Measurements from ENCODE around the gene BCR. TPM values are rescaled to one million over a fixed set of nuclear protein-coding genes. Genes with fewer than 3 reads are reported as not detected.

BCR gene
- total RNA-seq, 2 experiments from 2014 or later = 42.2 to 51.3 TPM

DNA sequence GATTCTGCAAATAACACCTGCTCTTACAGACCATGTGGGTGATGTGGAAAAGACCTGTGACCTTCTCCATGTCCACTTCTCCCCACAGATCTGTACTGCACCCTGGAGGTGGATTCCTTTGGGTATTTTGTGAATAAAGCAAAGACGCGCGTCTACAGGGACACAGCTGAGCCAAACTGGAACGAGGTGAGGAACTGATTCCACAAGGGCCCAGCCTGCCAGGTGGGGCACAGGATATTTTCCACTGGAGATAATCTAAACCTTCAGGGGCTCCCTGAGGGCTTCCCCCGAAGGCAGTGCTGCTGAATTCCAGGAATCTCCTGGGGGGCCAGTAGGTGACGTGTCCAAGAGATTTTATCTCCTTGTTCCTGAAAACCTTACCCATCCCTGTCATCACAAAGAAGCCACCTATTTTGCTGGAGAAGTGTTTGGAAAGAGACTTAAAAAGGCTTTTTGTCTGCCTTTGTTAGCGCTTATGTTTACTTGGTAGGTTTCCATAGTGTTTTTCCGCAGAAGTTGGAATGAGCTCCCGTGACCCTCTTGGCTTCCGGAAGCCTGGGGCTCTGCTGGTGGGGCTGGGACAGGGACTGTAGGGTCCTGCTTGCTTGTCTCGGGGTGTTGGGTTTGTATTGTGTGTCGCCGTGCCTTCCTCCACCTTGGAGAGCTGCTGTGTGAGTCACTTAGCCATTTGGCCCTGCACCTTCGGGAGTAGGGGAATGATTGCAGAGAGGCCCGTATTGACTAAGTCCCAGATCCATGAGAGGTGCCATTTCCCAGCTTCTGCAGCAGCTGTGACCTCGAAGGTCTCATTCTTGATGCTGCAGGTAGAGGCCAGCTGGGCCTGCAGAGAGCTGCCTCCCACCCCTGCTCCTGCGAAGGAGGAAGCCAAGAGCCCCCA, 112.4 kb downstream of the BCR start:
- no peak for DNase-seq (ENCODE audit: low spot score)
- ChIA-PET POLR2A (no interaction called here), CTCF (ENCODE audit: unreplicated experiment) (no interaction called here)
- no peaks in the 10 kb centered on the region for H3K79me2 ChIP-seq (ENCODE audit: insufficient read depth, low read depth, low read length)
- H2AFZ ChIP-seq (ENCODE audit: low read length) = no peak overlapping the region
- no TSS peak for BruUV-seq (replicated peaks)
- intact Hi-C loops (cut with micrococcal nuclease; ENCODE audit: unreplicated experiment) = no loop called here
- H3K36me3 ChIP-seq (ENCODE audit: insufficient read depth, low read length) = peaks cover 40% of the 10 kb centered on the region
- H4K20me1 ChIP-seq (ENCODE audit: insufficient read depth, low read length) = no peaks in the 10 kb centered on the region
- no peak overlapping the region for H3K4me2 ChIP-seq (ENCODE audit: low read length)
- H3K4me3 ChIP-seq (ENCODE audit: low read depth, low read length, poor library complexity, severe bottlenecking) = no peak overlapping the region
- H3K9me3 ChIP-seq (ENCODE audit: low read length) = no peaks in the 10 kb centered on the region
- H3K27ac ChIP-seq (ENCODE audit: low read depth, low read length, poor library complexity, severe bottlenecking) = no peak overlapping the region
- H3K9me2 ChIP-seq (ENCODE audit: insufficient read depth, low read length) = no peaks in the 10 kb centered on the region
- TF ChIP-seq EZH2phosphoT487 (IDR thresholded peaks at IDR 0.05; ENCODE audit: borderline replicate concordance, low read depth, low read length) = no peak
- TF ChIP-seq, protein P1, sequence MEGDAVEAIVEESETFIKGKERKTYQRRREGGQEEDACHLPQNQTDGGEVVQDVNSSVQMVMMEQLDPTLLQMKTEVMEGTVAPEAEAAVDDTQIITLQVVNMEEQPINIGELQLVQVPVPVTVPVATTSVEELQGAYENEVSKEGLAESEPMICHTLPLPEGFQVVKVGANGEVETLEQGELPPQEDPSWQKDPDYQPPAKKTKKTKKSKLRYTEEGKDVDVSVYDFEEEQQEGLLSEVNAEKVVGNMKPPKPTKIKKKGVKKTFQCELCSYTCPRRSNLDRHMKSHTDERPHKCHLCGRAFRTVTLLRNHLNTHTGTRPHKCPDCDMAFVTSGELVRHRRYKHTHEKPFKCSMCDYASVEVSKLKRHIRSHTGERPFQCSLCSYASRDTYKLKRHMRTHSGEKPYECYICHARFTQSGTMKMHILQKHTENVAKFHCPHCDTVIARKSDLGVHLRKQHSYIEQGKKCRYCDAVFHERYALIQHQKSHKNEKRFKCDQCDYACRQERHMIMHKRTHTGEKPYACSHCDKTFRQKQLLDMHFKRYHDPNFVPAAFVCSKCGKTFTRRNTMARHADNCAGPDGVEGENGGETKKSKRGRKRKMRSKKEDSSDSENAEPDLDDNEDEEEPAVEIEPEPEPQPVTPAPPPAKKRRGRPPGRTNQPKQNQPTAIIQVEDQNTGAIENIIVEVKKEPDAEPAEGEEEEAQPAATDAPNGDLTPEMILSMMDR (conservative IDR thresholded peaks at IDR 0.05; ENCODE audit: low read length) = no peak
- no peaks in the 10 kb centered on the region for H3K4me1 ChIP-seq (ENCODE audit: insufficient read depth, low read length, poor library complexity, severe bottlenecking)

DNA sequence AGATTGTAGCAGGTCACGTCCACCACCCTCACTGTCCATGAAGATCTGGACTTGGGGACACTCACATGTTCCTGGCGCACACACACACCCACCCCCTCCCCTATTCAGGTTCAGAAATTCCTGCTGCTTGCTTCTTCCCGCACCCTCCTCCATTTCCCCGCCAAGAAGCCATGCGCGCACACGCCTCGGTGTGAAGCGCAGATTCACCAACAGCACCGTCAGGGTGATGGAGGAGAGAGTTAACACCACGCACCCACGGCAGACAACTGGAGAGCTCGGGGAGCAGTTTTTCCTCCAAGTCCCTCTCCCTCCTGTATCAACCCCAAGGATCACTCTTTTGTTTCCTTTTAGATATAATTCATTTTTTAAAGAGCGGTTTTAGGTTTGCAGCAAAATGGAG, 113.4 kb downstream of the BCR start:
- H3K4me1 ChIP-seq (ENCODE audit: insufficient read depth, low read length, poor library complexity, severe bottlenecking) = no peaks in the 10 kb centered on the region
- DNase-seq (ENCODE audit: low spot score) = no peak
- intact Hi-C loops (cut with micrococcal nuclease; ENCODE audit: unreplicated experiment) = no loop called here
- no peak overlapping the region for H2AFZ ChIP-seq (ENCODE audit: low read length)
- H3K4me3 ChIP-seq (ENCODE audit: low read depth, low read length, poor library complexity, severe bottlenecking) = no peak overlapping the region
- TF ChIP-seq EZH2phosphoT487 (IDR thresholded peaks at IDR 0.05; ENCODE audit: borderline replicate concordance, low read depth, low read length) = no peak
- TF ChIP-seq, protein P1 (conservative IDR thresholded peaks at IDR 0.05; ENCODE audit: low read length) = no peak
- H3K27ac ChIP-seq (ENCODE audit: low read depth, low read length, poor library complexity, severe bottlenecking) = no peak overlapping the region
- no peaks in the 10 kb centered on the region for H3K79me2 ChIP-seq (ENCODE audit: insufficient read depth, low read depth, low read length)
- H4K20me1 ChIP-seq (ENCODE audit: insufficient read depth, low read length) = no peaks in the 10 kb centered on the region
- no peaks in the 10 kb centered on the region for H3K9me3 ChIP-seq (ENCODE audit: low read length)
- POLR2A ChIA-PET = no interaction called here
- CTCF ChIA-PET (ENCODE audit: unreplicated experiment) = no interaction called here
- peaks cover 40% of the 10 kb centered on the region for H3K36me3 ChIP-seq (ENCODE audit: insufficient read depth, low read length)
- H3K4me2 ChIP-seq (ENCODE audit: low read length) = no peak overlapping the region
- no TSS peak for BruUV-seq (replicated peaks)
- no peaks in the 10 kb centered on the region for H3K9me2 ChIP-seq (ENCODE audit: insufficient read depth, low read length)

DNA sequence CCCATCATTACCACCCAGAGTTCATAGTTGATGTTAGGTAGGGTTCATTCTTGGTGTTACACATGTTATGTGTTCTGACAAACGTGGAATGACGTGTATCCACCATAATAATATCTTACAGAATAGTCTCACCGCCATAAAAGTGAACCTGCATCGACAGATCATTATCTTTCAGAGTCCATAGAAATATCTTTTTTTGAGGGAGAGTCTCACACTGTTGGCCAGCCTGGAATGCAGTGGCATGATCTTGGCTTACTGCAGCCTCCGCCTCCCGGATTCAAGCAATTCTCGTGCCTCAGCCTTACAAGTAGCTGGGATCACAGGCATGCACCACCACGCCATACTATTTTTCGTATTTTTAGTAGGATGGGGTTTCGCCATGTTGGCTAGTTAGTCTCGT, 113.9 kb downstream of the BCR start:
- no peaks in the 10 kb centered on the region for H3K9me3 ChIP-seq (ENCODE audit: low read length)
- TF ChIP-seq, protein P1 (conservative IDR thresholded peaks at IDR 0.05; ENCODE audit: low read length) = no peak
- TF ChIP-seq EZH2phosphoT487 (IDR thresholded peaks at IDR 0.05; ENCODE audit: borderline replicate concordance, low read depth, low read length) = no peak
- no peaks in the 10 kb centered on the region for H3K9me2 ChIP-seq (ENCODE audit: insufficient read depth, low read length)
- intact Hi-C loops (cut with micrococcal nuclease; ENCODE audit: unreplicated experiment) = no loop called here
- no peak overlapping the region for H3K4me2 ChIP-seq (ENCODE audit: low read length)
- H2AFZ ChIP-seq (ENCODE audit: low read length) = no peak overlapping the region
- H3K79me2 ChIP-seq (ENCODE audit: insufficient read depth, low read depth, low read length) = no peaks in the 10 kb centered on the region
- H3K36me3 ChIP-seq (ENCODE audit: insufficient read depth, low read length) = peaks cover 40% of the 10 kb centered on the region
- CTCF ChIA-PET (ENCODE audit: unreplicated experiment) = no interaction called here
- H4K20me1 ChIP-seq (ENCODE audit: insufficient read depth, low read length) = no peaks in the 10 kb centered on the region
- H3K4me3 ChIP-seq (ENCODE audit: low read depth, low read length, poor library complexity, severe bottlenecking) = no peak overlapping the region
- BruUV-seq (replicated peaks) = no TSS peak
- H3K4me1 ChIP-seq (ENCODE audit: insufficient read depth, low read length, poor library complexity, severe bottlenecking) = no peaks in the 10 kb centered on the region
- DNase-seq (ENCODE audit: low spot score) = no peak
- POLR2A ChIA-PET = no interaction called here
- no peak overlapping the region for H3K27ac ChIP-seq (ENCODE audit: low read depth, low read length, poor library complexity, severe bottlenecking)
